Liver (tissue), 9 donors: ENCODE measurements around the gene FNDC10. TPM values are rescaled to one million over a fixed set of nuclear protein-coding genes. Genes with fewer than 3 reads are reported as not detected.

Experiments
- DNase-seq: peaks from one replicate; pipeline ENCODE4 v3.0.0-alpha.2; 2017; ENCODE audit warnings: low spot score
- H3K27ac ChIP-seq, 2 donors: one replicate each; pipeline ENCODE4 v1.7.0; 2013; ENCODE audit warnings: inconsistent platforms in 2 of 2, low read length in 2 of 2, control low read depth in 1 of 2, low read depth in 1 of 2, mild to moderate bottlenecking in 1 of 2
- H3K27me3 ChIP-seq, 4 donors: one replicate each; pipeline versions ENCODE4 v1.6.1 to v1.7.0; 2013; ENCODE audit warnings: low read length in 3 of 4, inconsistent platforms in 1 of 4, mild to moderate bottlenecking in 1 of 4, moderate library complexity in 1 of 4; ENCODE audit not compliant: control insufficient read depth in 4 of 4, insufficient read depth in 4 of 4
- H3K36me3 ChIP-seq, 4 donors: one replicate each; pipeline versions ENCODE4 v1.6.1 to v1.7.0; 2013; ENCODE audit warnings: low read length in 3 of 4, mild to moderate bottlenecking in 3 of 4, low read depth in 1 of 4, moderate library complexity in 1 of 4; ENCODE audit not compliant: control insufficient read depth in 4 of 4, insufficient read depth in 3 of 4
- H3K4me1 ChIP-seq, 4 donors: one replicate each; pipeline versions ENCODE4 v1.6.1 to v1.7.0; 2013; ENCODE audit warnings: low read length in 3 of 4, mild to moderate bottlenecking in 3 of 4, moderate library complexity in 1 of 4; ENCODE audit not compliant: control insufficient read depth in 4 of 4, insufficient read depth in 4 of 4
- H3K4me3 ChIP-seq, 3 donors: one replicate each; pipeline versions ENCODE4 v1.6.1 to v1.7.0; 2013; ENCODE audit warnings: low read length in 3 of 3, control low read depth in 1 of 3, low read depth in 1 of 3, mild to moderate bottlenecking in 1 of 3
- H3K9ac ChIP-seq, 2 donors: one replicate each; pipeline ENCODE4 v1.7.0; 2013; ENCODE audit warnings: low read length in 2 of 2, mild to moderate bottlenecking in 2 of 2, moderate library complexity in 2 of 2, control low read depth in 1 of 2, low read depth in 1 of 2
- H3K9me3 ChIP-seq, 4 donors: one replicate each; pipeline versions ENCODE4 v1.6.1 to v1.7.0; 2013; ENCODE audit warnings: low read length in 3 of 4; ENCODE audit not compliant: control insufficient read depth in 4 of 4
- EGR1 ChIP-seq, 2 donors: IDR thresholded peaks; 2 replicates each; pipeline ENCODE4 v1.6.1; 2016 to 2018; ENCODE audit warnings: antibody characterized with exemption in 2 of 2, low read depth in 2 of 2
- FOXA1 ChIP-seq: IDR thresholded peaks from 2 replicates; pipeline ENCODE4 v1.6.1; 2016; ENCODE audit warnings: antibody characterized with exemption
- FOXA2 ChIP-seq: IDR thresholded peaks from 2 replicates; pipeline ENCODE4 v1.6.1; 2016; ENCODE audit warnings: antibody characterized with exemption
- GABPA ChIP-seq, 2 donors: IDR thresholded peaks in 1 of 2; conservative IDR thresholded peaks in 1 of 2; 2 replicates each; pipeline ENCODE4 v1.6.1; 2016; ENCODE audit warnings: antibody characterized with exemption in 2 of 2, mild to moderate bottlenecking in 1 of 2, moderate library complexity in 1 of 2
- HNF4A ChIP-seq, 2 donors: conservative IDR thresholded peaks; 2 replicates each; pipeline ENCODE4 v1.6.1; 2016; ENCODE audit warnings: antibody characterized with exemption in 2 of 2, mild to moderate bottlenecking in 2 of 2
- HNF4G ChIP-seq: IDR thresholded peaks from 2 replicates; pipeline ENCODE4 v1.6.1; 2016; ENCODE audit warnings: antibody characterized with exemption
- JUND ChIP-seq, 2 donors: IDR thresholded peaks; 2 replicates each; pipeline ENCODE4 v1.6.1; 2016; ENCODE audit warnings: antibody characterized with exemption in 2 of 2
- NR2F2 ChIP-seq: IDR thresholded peaks from 2 replicates; pipeline ENCODE4 v1.6.1; 2016; ENCODE audit warnings: antibody characterized with exemption
- RAD21 ChIP-seq, 2 donors: IDR thresholded peaks; 2 replicates each; pipeline ENCODE4 v1.6.1; 2016; ENCODE audit warnings: antibody characterized with exemption in 2 of 2, mild to moderate bottlenecking in 2 of 2
- RXRA ChIP-seq, 2 donors: IDR thresholded peaks; 2 replicates each; pipeline ENCODE4 v1.6.1; 2017 to 2018; ENCODE audit warnings: antibody characterized with exemption in 2 of 2, mild to moderate bottlenecking in 1 of 2
- SP1 ChIP-seq: IDR thresholded peaks from 2 replicates; pipeline ENCODE4 v1.6.1; 2018; ENCODE audit warnings: antibody characterized with exemption, mild to moderate bottlenecking
- TAF1 ChIP-seq: conservative IDR thresholded peaks from 2 replicates; pipeline ENCODE4 v1.6.1; 2016; ENCODE audit warnings: antibody characterized with exemption, mild to moderate bottlenecking
- YY1 ChIP-seq: IDR thresholded peaks from 2 replicates; pipeline ENCODE4 v1.6.1; 2016; ENCODE audit warnings: antibody characterized with exemption, mild to moderate bottlenecking
- WGBS: extraction: QIAGEN DNeasy Blood & Tissue Kit; methylation state at CpG from one replicate; pipeline ENCODE4 v1.1.7; 2013; 5-methylcytosine and 5-hydroxymethylcytosine counted together
- polyA plus RNA-seq, 2 donors: library from polyadenylated mRNA; stranded (reverse) in 1 of 2; unstranded in 1 of 2; fragments of 200-250 nt in 1 of 2; fragments of >200 nt in 1 of 2; fragmentation: Nextera tagmentation in 1 of 2; extraction: Ambion mirVana in 1 of 2; gene quantifications; one replicate each; pipeline versions ENCODE4 v1.2.1 to v1.2.3, GENCODE V29; 2013 to 2015
- total RNA-seq, 2 donors: library from RNA; depleted of rRNA; stranded (reverse); fragments of >200 nt; gene quantifications; one replicate each; pipeline ENCODE4 v1.2.3, GENCODE V29; 2014
- TF ChIP-seq, protein P1 (sequence below): IDR thresholded peaks from 2 replicates; pipeline ENCODE4 v1.6.1; 2016; ENCODE audit warnings: antibody characterized with exemption, mild to moderate bottlenecking
- TF ChIP-seq, protein P2 (sequence below): fragments of 150-350 bp; IDR thresholded peaks from 2 replicates; pipeline ENCODE4 v1.5.1; 2017; ENCODE audit warnings: improper control_type of control experiment, low read depth, low read length; ENCODE audit not compliant: missing input control
- TF ChIP-seq, protein P3 (sequence below): IDR thresholded peaks from 2 replicates; pipeline ENCODE4 v1.6.1; 2016; ENCODE audit warnings: antibody characterized with exemption
- TF ChIP-seq, protein P4 (sequence below): IDR thresholded peaks from 2 replicates; pipeline ENCODE4 v1.6.1; 2016; ENCODE audit warnings: antibody characterized with exemption
- TF ChIP-seq, protein P5 (sequence below): IDR thresholded peaks from 2 replicates; pipeline ENCODE4 v1.6.1; 2016; ENCODE audit warnings: antibody characterized with exemption
- donor health status: healthy.
- donor health status: healthy.
- donor health status: healthy.
- donor health status: healthy.
- donor health status: healthy.

Gene FNDC10
- total and polyA plus RNA-seq, 4 donors, result 0.08 to 0.58 (median 0.25) TPM

DNA sequence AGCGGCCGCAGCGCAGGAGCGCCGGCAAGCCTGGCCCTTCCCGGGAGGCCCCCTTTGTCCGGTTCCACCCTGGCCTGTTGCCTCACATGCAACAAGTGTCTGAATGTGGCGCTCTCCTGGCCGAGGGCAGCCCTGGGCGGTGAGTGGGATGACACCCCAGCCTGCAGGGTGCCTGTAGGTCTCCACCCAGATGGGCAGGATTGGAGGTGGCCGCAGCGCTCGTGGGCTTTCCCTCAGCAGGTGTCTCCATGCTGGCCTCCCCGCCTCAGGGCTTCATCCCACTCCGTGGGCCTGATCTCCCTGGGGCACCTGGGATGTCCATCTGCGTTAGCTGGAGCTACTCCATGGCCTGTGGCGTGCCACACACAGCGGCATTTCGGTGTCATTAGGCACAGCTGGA, 16.9 kb upstream of the FNDC10 start:
- peak overlapping the region; percentile 53 to 97 (median 72) for H3K4me3 ChIP-seq
- DNase-seq, result no peak
- H3K27ac ChIP-seq, result no peak overlapping the region
- H3K9ac ChIP-seq, result peak overlapping the region in 1 of 2 donors; percentile 4
- no peaks in the 10 kb centered on the region for H3K27me3 ChIP-seq
- peaks cover 11 to 54% (median 44%) of the 10 kb centered on the region in 4 donors for H3K4me1 ChIP-seq
- WGBS, result 81% methylated on average over 19 of the region's 19 CpGs
- H3K9me3 ChIP-seq, result no peaks in the 10 kb centered on the region
- TF ChIP-seq TAF1 (no peak), RXRA (IDR thresholded peaks at IDR 0.05) (no peak), RAD21 (IDR thresholded peaks at IDR 0.05) (no peak), FOXA2 (no peak), NR2F2 (no peak), HNF4A (conservative IDR thresholded peaks at IDR 0.05) (no peak), GABPA (IDR thresholded peaks at IDR 0.05 in 1 of 2, conservative IDR thresholded peaks at IDR 0.05 in 1 of 2) (no peak), EGR1 (IDR thresholded peaks at IDR 0.05; ENCODE audit: low read depth in 2 of 2) (no peak), YY1 (no peak), SP1 (no peak), FOXA1 (no peak), HNF4G (no peak), JUND (IDR thresholded peaks at IDR 0.05) (no peak)
- TF ChIP-seq, protein P1, sequence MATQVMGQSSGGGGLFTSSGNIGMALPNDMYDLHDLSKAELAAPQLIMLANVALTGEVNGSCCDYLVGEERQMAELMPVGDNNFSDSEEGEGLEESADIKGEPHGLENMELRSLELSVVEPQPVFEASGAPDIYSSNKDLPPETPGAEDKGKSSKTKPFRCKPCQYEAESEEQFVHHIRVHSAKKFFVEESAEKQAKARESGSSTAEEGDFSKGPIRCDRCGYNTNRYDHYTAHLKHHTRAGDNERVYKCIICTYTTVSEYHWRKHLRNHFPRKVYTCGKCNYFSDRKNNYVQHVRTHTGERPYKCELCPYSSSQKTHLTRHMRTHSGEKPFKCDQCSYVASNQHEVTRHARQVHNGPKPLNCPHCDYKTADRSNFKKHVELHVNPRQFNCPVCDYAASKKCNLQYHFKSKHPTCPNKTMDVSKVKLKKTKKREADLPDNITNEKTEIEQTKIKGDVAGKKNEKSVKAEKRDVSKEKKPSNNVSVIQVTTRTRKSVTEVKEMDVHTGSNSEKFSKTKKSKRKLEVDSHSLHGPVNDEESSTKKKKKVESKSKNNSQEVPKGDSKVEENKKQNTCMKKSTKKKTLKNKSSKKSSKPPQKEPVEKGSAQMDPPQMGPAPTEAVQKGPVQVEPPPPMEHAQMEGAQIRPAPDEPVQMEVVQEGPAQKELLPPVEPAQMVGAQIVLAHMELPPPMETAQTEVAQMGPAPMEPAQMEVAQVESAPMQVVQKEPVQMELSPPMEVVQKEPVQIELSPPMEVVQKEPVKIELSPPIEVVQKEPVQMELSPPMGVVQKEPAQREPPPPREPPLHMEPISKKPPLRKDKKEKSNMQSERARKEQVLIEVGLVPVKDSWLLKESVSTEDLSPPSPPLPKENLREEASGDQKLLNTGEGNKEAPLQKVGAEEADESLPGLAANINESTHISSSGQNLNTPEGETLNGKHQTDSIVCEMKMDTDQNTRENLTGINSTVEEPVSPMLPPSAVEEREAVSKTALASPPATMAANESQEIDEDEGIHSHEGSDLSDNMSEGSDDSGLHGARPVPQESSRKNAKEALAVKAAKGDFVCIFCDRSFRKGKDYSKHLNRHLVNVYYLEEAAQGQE, result no peak
- TF ChIP-seq, protein P2, sequence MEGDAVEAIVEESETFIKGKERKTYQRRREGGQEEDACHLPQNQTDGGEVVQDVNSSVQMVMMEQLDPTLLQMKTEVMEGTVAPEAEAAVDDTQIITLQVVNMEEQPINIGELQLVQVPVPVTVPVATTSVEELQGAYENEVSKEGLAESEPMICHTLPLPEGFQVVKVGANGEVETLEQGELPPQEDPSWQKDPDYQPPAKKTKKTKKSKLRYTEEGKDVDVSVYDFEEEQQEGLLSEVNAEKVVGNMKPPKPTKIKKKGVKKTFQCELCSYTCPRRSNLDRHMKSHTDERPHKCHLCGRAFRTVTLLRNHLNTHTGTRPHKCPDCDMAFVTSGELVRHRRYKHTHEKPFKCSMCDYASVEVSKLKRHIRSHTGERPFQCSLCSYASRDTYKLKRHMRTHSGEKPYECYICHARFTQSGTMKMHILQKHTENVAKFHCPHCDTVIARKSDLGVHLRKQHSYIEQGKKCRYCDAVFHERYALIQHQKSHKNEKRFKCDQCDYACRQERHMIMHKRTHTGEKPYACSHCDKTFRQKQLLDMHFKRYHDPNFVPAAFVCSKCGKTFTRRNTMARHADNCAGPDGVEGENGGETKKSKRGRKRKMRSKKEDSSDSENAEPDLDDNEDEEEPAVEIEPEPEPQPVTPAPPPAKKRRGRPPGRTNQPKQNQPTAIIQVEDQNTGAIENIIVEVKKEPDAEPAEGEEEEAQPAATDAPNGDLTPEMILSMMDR, result no peak
- TF ChIP-seq, protein P3, sequence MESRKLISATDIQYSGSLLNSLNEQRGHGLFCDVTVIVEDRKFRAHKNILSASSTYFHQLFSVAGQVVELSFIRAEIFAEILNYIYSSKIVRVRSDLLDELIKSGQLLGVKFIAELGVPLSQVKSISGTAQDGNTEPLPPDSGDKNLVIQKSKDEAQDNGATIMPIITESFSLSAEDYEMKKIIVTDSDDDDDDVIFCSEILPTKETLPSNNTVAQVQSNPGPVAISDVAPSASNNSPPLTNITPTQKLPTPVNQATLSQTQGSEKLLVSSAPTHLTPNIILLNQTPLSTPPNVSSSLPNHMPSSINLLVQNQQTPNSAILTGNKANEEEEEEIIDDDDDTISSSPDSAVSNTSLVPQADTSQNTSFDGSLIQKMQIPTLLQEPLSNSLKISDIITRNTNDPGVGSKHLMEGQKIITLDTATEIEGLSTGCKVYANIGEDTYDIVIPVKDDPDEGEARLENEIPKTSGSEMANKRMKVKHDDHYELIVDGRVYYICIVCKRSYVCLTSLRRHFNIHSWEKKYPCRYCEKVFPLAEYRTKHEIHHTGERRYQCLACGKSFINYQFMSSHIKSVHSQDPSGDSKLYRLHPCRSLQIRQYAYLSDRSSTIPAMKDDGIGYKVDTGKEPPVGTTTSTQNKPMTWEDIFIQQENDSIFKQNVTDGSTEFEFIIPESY, result no peak
- TF ChIP-seq, protein P4, sequence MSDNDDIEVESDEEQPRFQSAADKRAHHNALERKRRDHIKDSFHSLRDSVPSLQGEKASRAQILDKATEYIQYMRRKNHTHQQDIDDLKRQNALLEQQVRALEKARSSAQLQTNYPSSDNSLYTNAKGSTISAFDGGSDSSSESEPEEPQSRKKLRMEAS, result no peak
- TF ChIP-seq, protein P5, sequence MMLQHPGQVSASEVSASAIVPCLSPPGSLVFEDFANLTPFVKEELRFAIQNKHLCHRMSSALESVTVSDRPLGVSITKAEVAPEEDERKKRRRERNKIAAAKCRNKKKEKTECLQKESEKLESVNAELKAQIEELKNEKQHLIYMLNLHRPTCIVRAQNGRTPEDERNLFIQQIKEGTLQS, result no peak
- peaks cover 0 to 6% (median 0%) of the 10 kb centered on the region in 4 donors for H3K36me3 ChIP-seq
